ENCODE measurements around the gene MTM1. TPM values are rescaled to one million over a fixed set of nuclear protein-coding genes. Genes with fewer than 3 reads are reported as not detected.
A peak's percentile ranks its signal among the peaks of the same experiment; 100 is the strongest.

The MTM1 gene
- total and polyA plus RNA-seq, 2 donors from 2014 or later = 6.6 to 20.5 TPM

DNA sequence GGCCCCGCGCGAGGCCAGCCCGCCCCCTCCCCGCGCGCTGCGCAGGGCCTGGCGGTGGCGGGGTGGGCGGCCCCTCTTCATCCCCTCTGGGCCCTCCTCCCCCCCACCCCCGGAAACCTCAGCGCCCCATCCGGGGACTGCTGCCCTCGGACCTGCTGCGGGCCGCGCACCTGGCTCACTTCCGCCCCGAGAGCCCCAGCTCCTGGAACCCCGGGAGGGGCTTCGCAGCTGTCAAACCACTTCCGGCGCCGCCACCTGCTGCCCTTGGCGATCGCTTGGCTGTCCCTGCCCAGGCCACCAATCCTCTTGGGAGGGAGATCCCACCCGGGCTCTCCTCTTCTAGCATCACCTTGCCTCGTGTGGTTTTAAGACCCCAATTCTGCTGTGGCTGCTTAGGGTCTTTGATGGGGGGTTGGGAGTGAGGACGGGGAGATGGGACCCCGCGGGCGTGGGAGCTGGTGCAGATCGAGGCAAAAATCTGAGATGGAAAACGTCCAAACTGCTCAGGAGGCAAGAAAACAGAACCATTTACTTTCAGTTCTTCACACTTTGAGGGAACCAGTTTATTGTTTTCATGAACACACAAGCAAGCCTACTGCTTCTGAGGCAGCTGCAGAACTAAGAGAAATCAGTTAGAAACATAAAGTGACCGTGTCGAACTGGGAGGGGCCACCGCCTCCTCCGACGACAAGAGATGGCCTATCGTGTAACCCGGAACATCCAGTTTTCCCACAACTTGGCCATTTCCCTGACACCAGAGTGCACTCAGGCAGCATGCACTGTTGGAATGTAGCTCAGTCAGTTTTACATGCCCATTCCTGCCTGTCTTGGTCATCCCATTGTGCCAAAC, 125.5 kb downstream of the MTM1 start:
- peak overlapping the region; percentile 40 to 71 (median 60) for H3K4me3 ChIP-seq (ENCODE audit: low read length in 3 of 3)
- no peaks in the 10 kb centered on the region for H3K9me3 ChIP-seq (ENCODE audit: control insufficient read depth in 2 of 3, insufficient read depth in 1 of 3, low read length in 3 of 3)
- H3K9ac ChIP-seq (ENCODE audit: low read length in 3 of 3) = peak overlapping the region in 2 of 3 donors; percentile 2 to 26
- H3K36me3 ChIP-seq (ENCODE audit: control insufficient read depth in 2 of 3, insufficient read depth in 3 of 3, low read length in 3 of 3) = no peaks in the 10 kb centered on the region
- peaks cover 0 to 2% (median 0%) of the 10 kb centered on the region in 3 donors for H3K4me1 ChIP-seq (ENCODE audit: control insufficient read depth in 2 of 3, insufficient read depth in 2 of 3, low read depth in 1 of 3, low read length in 3 of 3)
- H3K27ac ChIP-seq (ENCODE audit: low read depth in 2 of 2, low read length in 2 of 2) = peak overlapping the region; percentile 57 to 70
- DNase-seq = peak; percentile 50 to 92 (median 69)
- FAIRE-seq = no peak
- no peaks in the 10 kb centered on the region for H3K27me3 ChIP-seq (ENCODE audit: control insufficient read depth, insufficient read depth, low read length)
- TF ChIP-seq, protein P1, sequence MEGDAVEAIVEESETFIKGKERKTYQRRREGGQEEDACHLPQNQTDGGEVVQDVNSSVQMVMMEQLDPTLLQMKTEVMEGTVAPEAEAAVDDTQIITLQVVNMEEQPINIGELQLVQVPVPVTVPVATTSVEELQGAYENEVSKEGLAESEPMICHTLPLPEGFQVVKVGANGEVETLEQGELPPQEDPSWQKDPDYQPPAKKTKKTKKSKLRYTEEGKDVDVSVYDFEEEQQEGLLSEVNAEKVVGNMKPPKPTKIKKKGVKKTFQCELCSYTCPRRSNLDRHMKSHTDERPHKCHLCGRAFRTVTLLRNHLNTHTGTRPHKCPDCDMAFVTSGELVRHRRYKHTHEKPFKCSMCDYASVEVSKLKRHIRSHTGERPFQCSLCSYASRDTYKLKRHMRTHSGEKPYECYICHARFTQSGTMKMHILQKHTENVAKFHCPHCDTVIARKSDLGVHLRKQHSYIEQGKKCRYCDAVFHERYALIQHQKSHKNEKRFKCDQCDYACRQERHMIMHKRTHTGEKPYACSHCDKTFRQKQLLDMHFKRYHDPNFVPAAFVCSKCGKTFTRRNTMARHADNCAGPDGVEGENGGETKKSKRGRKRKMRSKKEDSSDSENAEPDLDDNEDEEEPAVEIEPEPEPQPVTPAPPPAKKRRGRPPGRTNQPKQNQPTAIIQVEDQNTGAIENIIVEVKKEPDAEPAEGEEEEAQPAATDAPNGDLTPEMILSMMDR (IDR thresholded peaks at IDR 0.05; ENCODE audit: borderline replicate concordance, extremely low read depth, insufficient read depth) = no peak
- intact Hi-C loops (cut with DNase I) = no loop called here

DNA sequence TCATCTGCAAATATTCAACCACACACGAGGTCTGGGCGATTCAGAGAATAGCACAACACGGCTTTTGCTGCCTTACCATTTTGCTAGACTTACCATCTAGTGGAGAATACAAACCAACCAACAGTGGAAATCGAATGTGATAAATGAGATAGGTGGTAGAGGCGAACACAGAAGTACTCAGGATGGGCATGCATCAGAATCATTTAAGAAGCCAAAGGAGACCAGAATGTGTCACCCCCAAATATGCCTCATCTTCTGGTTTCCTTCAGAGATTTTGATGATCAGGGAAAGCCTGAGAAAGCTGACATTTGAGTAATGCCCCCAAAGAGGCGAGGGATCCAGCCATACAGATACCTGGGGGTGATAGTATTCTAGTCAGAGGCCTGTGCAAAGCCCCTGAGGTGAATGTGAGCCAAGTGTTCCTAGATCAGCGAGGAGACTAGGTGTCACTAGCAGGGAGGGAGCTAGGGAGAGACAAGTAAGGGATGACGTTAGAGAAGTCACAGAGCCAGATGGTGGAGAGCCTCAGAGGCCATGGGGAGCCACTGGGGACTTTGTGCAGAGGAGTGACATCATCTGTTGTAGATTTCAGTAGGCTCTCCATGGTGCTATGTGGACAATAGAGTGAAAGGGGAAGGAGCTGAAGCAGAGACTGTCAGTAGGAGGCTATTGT, 126.5 kb downstream of the MTM1 start:
- intact Hi-C loops (cut with DNase I) = no loop called here
- Histone ChIP-seq H3K4me3 (ENCODE audit: low read length in 3 of 3) (no peak overlapping the region), H3K9me3 (ENCODE audit: control insufficient read depth in 2 of 3, insufficient read depth in 1 of 3, low read length in 3 of 3) (no peaks in the 10 kb centered on the region), H3K27ac (ENCODE audit: low read depth in 2 of 2, low read length in 2 of 2) (no peak overlapping the region), H3K4me1 (ENCODE audit: control insufficient read depth in 2 of 3, insufficient read depth in 2 of 3, low read depth in 1 of 3, low read length in 3 of 3) (peaks cover 0 to 2% (median 0%) of the 10 kb centered on the region in 3 donors), H3K27me3 (ENCODE audit: control insufficient read depth, insufficient read depth, low read length) (no peaks in the 10 kb centered on the region), H3K9ac (ENCODE audit: low read length in 3 of 3) (no peak overlapping the region), H3K36me3 (ENCODE audit: control insufficient read depth in 2 of 3, insufficient read depth in 3 of 3, low read length in 3 of 3) (no peaks in the 10 kb centered on the region)
- TF ChIP-seq, protein P1 (IDR thresholded peaks at IDR 0.05; ENCODE audit: borderline replicate concordance, extremely low read depth, insufficient read depth) = no peak
- DNase-seq (no peak), FAIRE-seq (no peak)

DNA sequence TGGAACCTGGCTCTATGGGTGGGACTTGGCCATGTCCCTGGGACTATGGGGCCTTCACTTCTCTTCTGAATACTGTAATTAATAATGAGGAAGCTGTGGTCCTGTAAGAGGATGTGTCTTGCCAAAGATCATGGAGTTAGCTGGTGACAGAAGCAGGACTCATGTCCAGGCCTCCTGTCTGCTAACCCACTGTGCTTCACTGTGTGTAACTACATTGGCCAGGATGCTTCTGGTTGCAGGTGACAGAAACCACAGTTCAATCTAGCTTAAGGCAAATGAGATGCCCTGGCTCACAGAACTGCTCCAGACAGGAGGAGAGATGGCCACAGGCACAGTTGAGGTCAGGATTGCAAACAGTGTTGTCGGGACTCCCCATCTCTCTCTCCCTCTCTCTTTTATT, 127.9 kb downstream of the MTM1 start:
- no peak overlapping the region for H3K9ac ChIP-seq (ENCODE audit: low read length in 3 of 3)
- TF ChIP-seq, protein P1 (IDR thresholded peaks at IDR 0.05; ENCODE audit: borderline replicate concordance, extremely low read depth, insufficient read depth) = no peak
- H3K36me3 ChIP-seq (ENCODE audit: control insufficient read depth in 2 of 3, insufficient read depth in 3 of 3, low read length in 3 of 3) = no peaks in the 10 kb centered on the region
- H3K9me3 ChIP-seq (ENCODE audit: control insufficient read depth in 2 of 3, insufficient read depth in 1 of 3, low read length in 3 of 3) = no peaks in the 10 kb centered on the region
- no peaks in the 10 kb centered on the region for H3K27me3 ChIP-seq (ENCODE audit: control insufficient read depth, insufficient read depth, low read length)
- intact Hi-C loops (cut with DNase I) = no loop called here
- no peak overlapping the region for H3K27ac ChIP-seq (ENCODE audit: low read depth in 2 of 2, low read length in 2 of 2)
- no peak overlapping the region for H3K4me3 ChIP-seq (ENCODE audit: low read length in 3 of 3)
- FAIRE-seq (no peak), DNase-seq (no peak)
- peaks cover 0 to 2% (median 0%) of the 10 kb centered on the region in 3 donors for H3K4me1 ChIP-seq (ENCODE audit: control insufficient read depth in 2 of 3, insufficient read depth in 2 of 3, low read depth in 1 of 3, low read length in 3 of 3)

Measured in kidney (tissue), 14 donors.